ENCODE measurements around the gene ARID4A. TPM values are rescaled to one million over a fixed set of nuclear protein-coding genes. Genes with fewer than 3 reads are reported as not detected.
"Not testable (repeated sequence)": the region's sequence is repeated elsewhere in the genome, so short reads cannot be mapped to it uniquely, and the experiment has no call there.

Gene ARID4A
- total RNA-seq, 4 donors from 2014 or later: 15.9 to 22.0 (median 17.7) TPM

GRCh38 chr14:58401587-58401986 is 103.2 kb downstream of the ARID4A start:
- Histone ChIP-seq H3K36me3 (no peaks in the 10 kb centered on the region), H3K9me3 (no peaks in the 10 kb centered on the region), H3K27ac (replicated peaks in 1 of 4) (no peak overlapping the region), H3K4me1 (peaks cover 0 to 3% (median 3%) of the 10 kb centered on the region in 4 donors), H3K4me3 (no peak overlapping the region), H3K27me3 (no peaks in the 10 kb centered on the region)
- no peak for TF ChIP-seq CTCF (IDR thresholded peaks at IDR 0.05)
- no peak for TF ChIP-seq POLR2AphosphoS5 (IDR thresholded peaks at IDR 0.05)
- no peak for TF ChIP-seq POLR2A (IDR thresholded peaks at IDR 0.05; ENCODE audit: low read depth)
- TF ChIP-seq EP300 (IDR thresholded peaks at IDR 0.05): no peak
- 95% methylated on average over 3 of the region's 3 CpGs for WGBS
- intact Hi-C loops (cut with DNase I): no loop called here
- no peak for DNase-seq (ENCODE audit: extremely low spot score)

- no peak overlapping the region for H3K4me3 ChIP-seq
- intact Hi-C loops (cut with DNase I): no loop called here
- TF ChIP-seq CTCF (IDR thresholded peaks at IDR 0.05): no peak
- TF ChIP-seq POLR2AphosphoS5 (IDR thresholded peaks at IDR 0.05): no peak
- TF ChIP-seq EP300 (IDR thresholded peaks at IDR 0.05): no peak
- no peak for TF ChIP-seq POLR2A (IDR thresholded peaks at IDR 0.05; ENCODE audit: low read depth)
- no peak for DNase-seq (ENCODE audit: extremely low spot score)
- 91% methylated on average over 3 of the region's 3 CpGs for WGBS
- no peaks in the 10 kb centered on the region for H3K4me1 ChIP-seq
- no peaks in the 10 kb centered on the region for H3K27me3 ChIP-seq
- H3K27ac ChIP-seq (replicated peaks in 1 of 4): no peak overlapping the region
- H3K9me3 ChIP-seq: no peaks in the 10 kb centered on the region
- H3K36me3 ChIP-seq: peaks cover 34 to 60% (median 49%) of the 10 kb centered on the region in 4 donors
Measured at GRCh38 chr14:58408681-58409215, 110.4 kb downstream of the ARID4A start.

GRCh38 chr14:58414845-58415244 is 116.5 kb downstream of the ARID4A start:
- Histone ChIP-seq H3K4me3 (no peak overlapping the region), H3K9me3 (no peaks in the 10 kb centered on the region), H3K4me1 (no peaks in the 10 kb centered on the region), H3K27me3 (no peaks in the 10 kb centered on the region), H3K27ac (replicated peaks in 1 of 4) (no peak overlapping the region), H3K36me3 (peaks cover 27 to 69% (median 51%) of the 10 kb centered on the region in 4 donors)
- WGBS: 100% methylated on average over 1 of the region's 1 CpG
- TF ChIP-seq CTCF (IDR thresholded peaks at IDR 0.05): no peak
- TF ChIP-seq POLR2AphosphoS5 (IDR thresholded peaks at IDR 0.05): no peak
- TF ChIP-seq EP300 (IDR thresholded peaks at IDR 0.05): no peak
- no peak for TF ChIP-seq POLR2A (IDR thresholded peaks at IDR 0.05; ENCODE audit: low read depth)
- DNase-seq (ENCODE audit: extremely low spot score): no peak
- intact Hi-C loops (cut with DNase I): no loop called here

- Histone ChIP-seq H3K9me3 (no peaks in the 10 kb centered on the region), H3K27ac (replicated peaks in 1 of 4) (no peak overlapping the region), H3K4me1 (no peaks in the 10 kb centered on the region), H3K4me3 (no peak overlapping the region), H3K36me3 (peaks cover 20 to 68% (median 51%) of the 10 kb centered on the region in 4 donors), H3K27me3 (no peaks in the 10 kb centered on the region)
- no peak for TF ChIP-seq EP300 (IDR thresholded peaks at IDR 0.05)
- TF ChIP-seq CTCF (IDR thresholded peaks at IDR 0.05): no peak
- TF ChIP-seq POLR2AphosphoS5 (IDR thresholded peaks at IDR 0.05): no peak
- no peak for TF ChIP-seq POLR2A (IDR thresholded peaks at IDR 0.05; ENCODE audit: low read depth)
- no peak for DNase-seq (ENCODE audit: extremely low spot score)
- 97% methylated on average over 10 of the region's 10 CpGs for WGBS
- intact Hi-C loops (cut with DNase I): no loop called here
Measured at GRCh38 chr14:58415636-58416547, 117.5 kb downstream of the ARID4A start.

GRCh38 chr14:58416934-58417333 is 118.6 kb downstream of the ARID4A start:
- peaks cover 12 to 68% (median 47%) of the 10 kb centered on the region in 4 donors for H3K36me3 ChIP-seq
- H3K9me3 ChIP-seq; H3K27me3 ChIP-seq; H3K4me1 ChIP-seq; intact Hi-C loops (cut with DNase I); DNase-seq (ENCODE audit: extremely low spot score); H3K27ac ChIP-seq (replicated peaks in 1 of 4); H3K4me3 ChIP-seq: not testable (repeated sequence)
- WGBS: 92% methylated on average over 1 of the region's 1 CpG
